Upper lobe of left lung (tissue), 4 donors: ENCODE measurements around the gene FOCAD.

ENCODE experiments used
- CTCF ChIP-seq, 6 experiments: fragments of 450-650 bp in 4 of 6; fragments of 200-600 bp in 2 of 6; sonication (generic) in 2 of 6; IDR thresholded peaks; one replicate each; pipeline ENCODE4 v1.5.1; 2016 to 2019; ENCODE audit warnings: antibody characterized with exemption in 6 of 6
- POLR2A ChIP-seq, 4 donors: fragments of 450-650 bp; IDR thresholded peaks; one replicate each; pipeline ENCODE4 v1.5.1; 2016 to 2017; ENCODE audit warnings: antibody characterized with exemption in 4 of 4, mild to moderate bottlenecking in 2 of 4

GRCh38 chr9:21018177-21018576 is 334.1 kb downstream of the FOCAD start:
- TF ChIP-seq CTCF (IDR thresholded peaks at IDR 0.05) (no peak), POLR2A (IDR thresholded peaks at IDR 0.05) (no peak)
